HG03097 (cell line): ENCODE data around the gene KRTAP10-8.
"Not testable (repeated sequence)": the region's sequence is repeated elsewhere in the genome, so short reads cannot be mapped to it uniquely, and the experiment has no call there.

Source experiments
- ATAC-seq: cut with Tn5 transposase; IDR thresholded peaks from one replicate; pipeline ENCODE4 v1.9.1; 2021; ENCODE audit not compliant: unreplicated experiment, low FRiP score

Gene KRTAP10-8

GRCh38 chr21:44638506-44639330 is 26.8 kb downstream of the KRTAP10-8 start:
- not testable (repeated sequence) for ATAC-seq

- no peak for ATAC-seq
These were observed 27.4 kb downstream of the KRTAP10-8 start for GRCh38 chr21:44639331-44639655.

- ATAC-seq, result no peak
These were observed 28.9 kb downstream of the KRTAP10-8 start for GRCh38 chr21:44640761-44641160.

- ATAC-seq, result no peak
These were observed 31.9 kb downstream of the KRTAP10-8 start for GRCh38 chr21:44643741-44644310.

GRCh38 chr21:44644878-44645277 is 33.0 kb downstream of the KRTAP10-8 start:
- ATAC-seq, result no peak

- not testable (repeated sequence) for ATAC-seq
These were observed 34.7 kb downstream of the KRTAP10-8 start, which contains the start of gene KRTAP10-11 for GRCh38 chr21:44646366-44647221. Gene KRTAP10-11, plus strand, starts transcription at chr21:44646414. Its CDS starts 45 bp downstream, at chr21:44646459.

GRCh38 chr21:44647222-44647552 is 35.3 kb downstream of the KRTAP10-8 start:
- no peak for ATAC-seq

GRCh38 chr21:44648557-44649311 is 36.9 kb downstream of the KRTAP10-8 start:
- no peak for ATAC-seq

- no peak for ATAC-seq
These were observed 37.7 kb downstream of the KRTAP10-8 start for GRCh38 chr21:44649521-44650100.

- ATAC-seq, result no peak
These were observed 38.5 kb downstream of the KRTAP10-8 start for GRCh38 chr21:44650265-44650972.

GRCh38 chr21:44650973-44651675 is 39.2 kb downstream of the KRTAP10-8 start:
- no peak for ATAC-seq

GRCh38 chr21:44653123-44653522 is 41.2 kb downstream of the KRTAP10-8 start:
- ATAC-seq, result no peak

GRCh38 chr21:44653656-44654575 is 42.0 kb downstream of the KRTAP10-8 start:
- ATAC-seq, result no peak

GRCh38 chr21:44654576-44655175 is 42.8 kb downstream of the KRTAP10-8 start, which contains the start of gene KRTAP12-4:
Gene KRTAP12-4, minus strand, starts transcription at chr21:44654659. Its CDS starts 45 bp downstream, at chr21:44654614.
- no peak for ATAC-seq

GRCh38 chr21:44656868-44657267 is 45.0 kb downstream of the KRTAP10-8 start:
- no peak for ATAC-seq

GRCh38 chr21:44657635-44658540 is 46.0 kb downstream of the KRTAP10-8 start, which contains the start of gene KRTAP12-3:
Gene KRTAP12-3, plus strand, starts transcription at chr21:44657932. Its CDS starts 48 bp downstream, at chr21:44657980.
- ATAC-seq, result no peak
